CD4-positive, alpha-beta T cell treated with Interleukin-4 for 1 hour (primary cell): Measurements from ENCODE around the gene C11orf91.
"Not testable (repeated sequence)": the region's sequence is repeated elsewhere in the genome, so short reads cannot be mapped to it uniquely, and the experiment has no call there.

Experiments used
- DNase-seq, 2 donors: peaks; one replicate each; pipeline ENCODE4 v3.0.0-alpha.2; 2020 to 2022

The C11orf91 gene

DNA sequence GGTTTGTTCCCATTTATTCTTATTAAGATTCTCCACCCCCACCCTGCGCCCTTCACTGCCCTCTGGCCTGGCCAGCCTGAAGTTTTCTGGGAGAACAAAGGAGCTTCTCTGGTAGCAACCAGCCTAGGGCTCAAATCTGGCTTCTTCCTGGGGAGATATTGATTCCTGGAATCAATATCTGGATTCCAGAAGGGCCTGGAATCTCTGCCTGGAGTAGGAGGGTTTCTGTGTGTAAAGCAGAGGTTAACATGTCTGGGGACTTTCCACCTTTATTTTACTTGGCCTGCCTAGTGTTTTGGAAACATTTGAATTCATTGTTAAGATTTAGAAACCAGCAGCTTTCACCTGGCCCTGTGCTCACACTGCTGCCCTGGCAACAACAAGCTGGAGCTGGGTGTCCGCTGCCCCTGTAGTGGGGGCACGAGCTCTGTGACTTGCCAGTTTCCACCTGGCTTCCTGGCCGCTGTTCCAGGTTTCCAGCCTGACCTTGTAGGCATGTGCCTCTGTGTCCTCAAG, 5.5 kb downstream of the C11orf91 start:
- DNase-seq = no peak

- no peak for DNase-seq
Observed at GRCh38 chr11:33694346-33695050, 6.1 kb downstream of the C11orf91 start.

GRCh38 chr11:33692541-33692940, 8.1 kb downstream of the C11orf91 start:
- DNase-seq = no peak

DNA sequence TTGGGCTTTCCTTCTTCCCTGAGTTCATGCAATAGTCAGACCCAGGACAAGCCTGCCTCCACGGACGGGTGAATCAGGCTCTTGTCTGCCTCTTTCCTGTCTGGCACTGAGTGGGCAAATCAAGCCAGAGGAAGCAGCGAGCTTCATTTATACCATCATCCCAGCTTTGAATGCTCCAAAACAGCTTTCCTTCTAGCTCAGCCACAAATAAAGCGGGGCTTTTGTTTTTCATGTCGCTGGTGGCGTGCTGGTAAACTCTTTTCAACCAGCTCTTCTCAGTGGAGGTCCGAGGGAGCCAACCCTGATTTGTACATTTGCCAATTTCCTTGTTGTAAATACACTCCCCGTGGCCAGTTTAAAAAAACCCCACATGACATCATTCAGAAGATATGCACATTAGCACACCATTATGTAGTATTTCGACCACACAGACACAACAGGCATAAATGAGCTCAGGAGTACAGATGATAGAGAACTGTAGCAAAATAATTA, 8.6 kb downstream of the C11orf91 start:
- DNase-seq = no peak

- DNase-seq = no peak
Observed at GRCh38 chr11:33691066-33691864, 9.4 kb downstream of the C11orf91 start.

- no peak for DNase-seq
Observed at GRCh38 chr11:33690290-33691065, 10.1 kb downstream of the C11orf91 start.

- no peak for DNase-seq
Observed at GRCh38 chr11:33689501-33689900, 11.1 kb downstream of the C11orf91 start.

DNA sequence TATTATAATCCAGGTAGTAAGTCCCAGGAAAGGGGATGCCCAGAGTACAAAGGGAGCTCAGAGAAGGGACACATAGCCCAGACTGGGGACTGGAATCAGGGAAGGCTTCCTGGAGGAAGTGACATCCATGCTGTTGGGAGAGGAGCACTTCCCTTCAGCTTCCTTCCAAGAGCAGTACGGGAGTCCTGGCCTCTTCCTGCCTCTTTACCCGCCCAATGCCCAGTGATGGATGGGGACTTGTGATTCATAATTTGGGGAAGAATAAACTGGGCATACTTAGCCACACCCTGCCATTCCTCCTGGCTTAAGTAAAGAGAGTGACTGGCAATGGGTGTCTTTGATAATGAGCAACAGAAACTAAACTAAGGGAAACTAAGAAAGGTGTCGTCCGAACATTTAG, 11.5 kb downstream of the C11orf91 start:
- no peak for DNase-seq

- DNase-seq = no peak
Observed at GRCh38 chr11:33687733-33688479, 12.7 kb downstream of the C11orf91 start.

- no peak for DNase-seq
Observed at GRCh38 chr11:33685082-33685481, 15.5 kb downstream of the C11orf91 start.

- no peak for DNase-seq
Observed at GRCh38 chr11:33684003-33684706, 16.5 kb downstream of the C11orf91 start.

- DNase-seq = no peak
Observed at GRCh38 chr11:33682446-33682845, 18.2 kb downstream of the C11orf91 start.

GRCh38 chr11:33682019-33682418, 18.6 kb downstream of the C11orf91 start:
- DNase-seq = no peak

DNA sequence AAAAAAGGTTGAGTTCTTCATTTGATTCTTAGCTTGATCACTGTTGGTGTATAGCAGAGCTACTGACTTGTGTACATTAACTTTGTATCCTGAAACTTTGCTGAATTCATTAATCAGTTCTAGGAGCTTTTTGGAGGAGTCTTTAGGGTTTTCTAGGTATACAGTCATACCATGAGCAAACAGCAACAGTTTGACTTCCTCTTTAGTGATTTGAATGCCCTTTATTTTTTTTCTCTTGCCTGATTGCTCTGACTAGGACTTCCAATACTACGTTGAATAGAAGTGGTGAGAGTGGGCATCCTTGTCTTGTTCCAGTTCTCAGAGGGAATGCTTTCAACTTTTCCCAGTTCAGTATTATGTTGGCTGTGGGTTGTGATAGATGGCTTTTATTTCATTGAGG, 22.0 kb downstream of the C11orf91 start:
- not testable (repeated sequence) for DNase-seq

DNA sequence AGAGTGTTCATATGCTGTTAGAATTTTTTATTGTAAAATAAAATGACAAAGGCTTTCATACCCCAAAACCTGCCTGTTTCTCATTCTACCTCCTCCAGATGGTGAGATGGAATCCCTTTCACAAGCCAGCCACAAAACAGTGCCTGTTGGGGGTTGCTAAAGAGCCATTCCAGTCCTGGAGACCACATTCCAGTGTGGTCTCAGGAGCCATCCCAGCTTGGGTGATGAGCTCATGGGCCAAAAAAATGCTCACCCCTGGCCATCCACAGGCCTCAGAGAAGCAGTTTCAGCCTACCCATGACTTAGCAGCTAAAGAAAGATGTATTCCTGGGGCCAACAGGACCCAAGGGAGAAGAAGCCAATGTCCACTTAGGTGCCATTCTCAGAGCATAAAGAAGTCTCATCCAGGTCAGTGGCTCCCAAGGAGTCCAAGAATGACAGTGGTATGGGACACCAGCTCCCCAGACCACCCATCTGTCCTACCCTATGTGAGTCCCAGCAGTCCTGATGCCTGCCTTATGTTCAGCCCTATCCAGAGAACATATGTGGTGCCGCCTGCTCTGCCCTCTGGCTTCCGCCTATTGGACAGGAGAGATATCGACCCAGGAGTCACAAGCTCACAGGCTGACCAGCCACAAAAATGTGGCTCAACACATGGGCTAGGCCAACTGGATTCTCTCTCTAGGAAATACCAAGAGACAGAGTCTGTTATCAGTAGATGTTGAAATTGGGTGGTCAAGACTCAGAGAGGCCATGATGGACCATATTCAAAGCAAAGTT, 26.4 kb downstream of the C11orf91 start:
- DNase-seq = no peak

DNA sequence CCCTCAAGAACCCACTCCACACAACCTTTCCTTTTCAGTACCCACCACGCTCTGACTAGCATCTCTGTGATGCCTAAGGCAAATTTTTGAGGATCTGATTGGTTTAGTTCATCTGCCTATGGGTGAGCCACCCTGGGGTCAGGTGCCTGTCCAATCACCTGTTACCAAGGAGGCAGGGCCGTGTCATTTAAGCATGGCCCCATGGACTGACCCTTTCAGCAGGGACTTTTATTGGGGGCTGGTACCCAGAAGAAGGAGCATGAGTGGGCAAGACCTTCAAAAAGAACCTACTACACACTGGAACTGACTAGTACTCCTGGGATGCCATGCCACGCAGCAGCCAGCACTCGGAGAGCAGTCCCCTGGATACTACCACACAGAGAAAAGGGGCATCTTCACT, 28.4 kb downstream of the C11orf91 start:
- DNase-seq = no peak

GRCh38 chr11:33670250-33671011, 30.2 kb downstream of the C11orf91 start:
- DNase-seq = no peak

DNA sequence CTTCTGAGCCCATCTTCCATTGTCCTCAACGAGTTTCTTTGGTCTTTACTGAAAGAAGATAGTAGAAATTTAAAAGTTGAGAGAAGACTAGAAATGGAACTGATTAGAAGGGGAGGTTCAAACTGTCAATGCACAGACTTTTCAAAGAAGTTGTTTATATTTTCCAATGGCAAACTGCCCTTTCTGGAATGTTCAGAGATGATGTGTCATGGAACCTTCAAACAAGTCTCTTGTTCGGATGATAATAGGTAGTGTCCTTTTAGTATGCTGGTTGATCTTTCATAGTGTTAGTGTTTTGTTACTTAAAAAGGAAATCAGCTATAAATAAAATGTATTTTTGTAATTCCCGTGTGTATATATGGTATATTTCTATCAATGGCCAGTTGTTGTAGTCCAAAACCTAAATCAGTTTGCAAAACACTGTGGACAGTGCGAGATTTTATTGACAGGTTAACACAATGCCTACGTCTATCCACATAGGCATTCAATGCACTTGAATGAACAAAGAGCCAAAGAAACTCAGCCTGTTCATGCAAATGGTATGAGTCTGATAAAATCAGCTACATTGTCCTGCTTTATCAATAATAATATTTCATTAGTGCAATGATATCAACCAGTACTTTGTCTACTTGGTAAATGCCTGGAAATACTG, 30.9 kb downstream of the C11orf91 start:
- no peak for DNase-seq

DNA sequence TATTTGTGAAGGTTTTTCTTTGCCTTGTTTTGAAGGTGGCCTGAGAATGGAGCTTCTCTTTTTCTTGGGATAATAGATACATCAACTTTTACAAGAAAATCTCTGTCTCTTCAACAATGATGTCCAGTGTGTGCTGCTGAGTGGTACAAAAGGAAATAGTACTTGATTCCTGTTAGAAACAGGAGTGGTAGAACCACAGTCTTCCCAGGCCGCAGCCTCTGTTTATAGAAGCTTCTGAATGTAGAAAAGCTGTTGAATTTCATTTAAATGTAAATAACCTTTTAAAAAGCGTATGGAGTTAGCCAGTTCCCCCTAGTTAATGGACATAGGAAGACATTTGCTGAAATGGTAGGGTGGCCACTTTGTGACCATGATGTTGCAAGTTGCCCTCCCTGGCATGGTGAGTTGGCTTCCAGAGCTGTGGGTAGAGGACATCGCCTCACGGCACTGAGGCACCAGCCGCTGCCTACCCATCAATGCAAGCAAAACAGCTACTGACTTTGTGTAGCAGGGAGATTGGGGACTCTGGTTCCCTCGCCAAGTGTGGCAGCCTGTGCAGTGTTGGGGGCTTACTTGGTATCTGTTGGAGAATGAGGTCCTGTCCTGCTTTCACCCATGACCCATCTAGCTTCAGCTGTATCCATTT, 31.6 kb downstream of the C11orf91 start:
- DNase-seq = no peak
